Ishikawa (cell line): ENCODE measurements around the gene LRIT2.

ENCODE experiments used
- CEBPB ChIP-seq: IDR thresholded peaks from 2 replicates; pipeline ENCODE4 v1.6.1; 2012
- CREB1 ChIP-seq: IDR thresholded peaks from 2 replicates; pipeline ENCODE4 v1.6.1; 2012; ENCODE audit warnings: low read depth
- EGR1 ChIP-seq: IDR thresholded peaks from 2 replicates; pipeline ENCODE4 v1.6.1; 2012
- EP300 ChIP-seq: IDR thresholded peaks from 2 replicates; pipeline ENCODE4 v1.6.1; 2012; ENCODE audit warnings: borderline replicate concordance
- FOXM1 ChIP-seq: IDR thresholded peaks from 2 replicates; pipeline ENCODE4 v1.6.1; 2012; ENCODE audit warnings: low read depth, borderline replicate concordance
- MAX ChIP-seq: IDR thresholded peaks from 2 replicates; pipeline ENCODE4 v1.6.1; 2012
- NFIC ChIP-seq: IDR thresholded peaks from 2 replicates; pipeline ENCODE4 v1.6.1; 2012
- RAD21 ChIP-seq: IDR thresholded peaks from 2 replicates; pipeline ENCODE4 v1.6.1; 2012; ENCODE audit warnings: low read depth
- REST ChIP-seq: IDR thresholded peaks from 2 replicates; pipeline ENCODE4 v1.6.1; 2012; ENCODE audit warnings: low read depth, mild to moderate bottlenecking
- TAF1 ChIP-seq: IDR thresholded peaks from 2 replicates; pipeline ENCODE4 v1.6.1; 2012; ENCODE audit warnings: low read depth, mild to moderate bottlenecking
- TCF12 ChIP-seq: IDR thresholded peaks from 2 replicates; pipeline ENCODE4 v1.6.1; 2012; ENCODE audit warnings: low read depth
- TEAD4 ChIP-seq: IDR thresholded peaks from 2 replicates; pipeline ENCODE4 v1.6.1; 2012
- USF1 ChIP-seq: IDR thresholded peaks from 2 replicates; pipeline ENCODE4 v1.6.1; 2012
- YY1 ChIP-seq: IDR thresholded peaks from 2 replicates; pipeline ENCODE4 v1.6.1; 2012; ENCODE audit warnings: low read depth
- ZBTB7A ChIP-seq: IDR thresholded peaks from 2 replicates; pipeline ENCODE4 v1.6.1; 2012; ENCODE audit warnings: low read depth

LRIT2 gene

DNA sequence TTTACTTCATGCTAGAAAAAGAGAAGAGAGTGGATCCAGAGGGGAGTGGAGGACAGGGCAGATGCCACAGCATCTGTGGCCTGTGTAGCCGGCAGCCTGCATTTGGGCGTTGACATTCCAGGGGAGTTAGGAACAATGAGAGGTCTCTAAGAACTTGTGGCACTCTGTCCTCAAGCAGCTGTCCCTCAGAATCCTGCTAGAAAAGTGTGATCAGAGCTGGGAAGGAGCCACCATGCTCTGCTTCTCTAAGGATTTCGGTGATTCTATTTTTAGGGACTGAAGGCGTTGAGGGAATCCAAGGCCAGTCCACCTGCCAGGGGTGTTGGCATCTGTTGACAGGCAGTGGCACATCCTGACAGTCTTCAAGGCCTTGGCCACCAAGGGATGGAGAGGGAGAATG, 7.6 kb downstream of the LRIT2 start:
- TF ChIP-seq TEAD4 (no peak), NFIC (no peak), RAD21 (no peak), EGR1 (no peak), CREB1 (no peak), MAX (no peak), FOXM1 (no peak), USF1 (no peak), EP300 (no peak), CEBPB (no peak), TAF1 (no peak), TCF12 (no peak), REST (no peak), YY1 (no peak), ZBTB7A (no peak)

GRCh38 chr10:84216834-84217233, 8.5 kb downstream of the LRIT2 start:
- TF ChIP-seq TAF1 (no peak), YY1 (no peak), TEAD4 (no peak), CEBPB (no peak)

DNA sequence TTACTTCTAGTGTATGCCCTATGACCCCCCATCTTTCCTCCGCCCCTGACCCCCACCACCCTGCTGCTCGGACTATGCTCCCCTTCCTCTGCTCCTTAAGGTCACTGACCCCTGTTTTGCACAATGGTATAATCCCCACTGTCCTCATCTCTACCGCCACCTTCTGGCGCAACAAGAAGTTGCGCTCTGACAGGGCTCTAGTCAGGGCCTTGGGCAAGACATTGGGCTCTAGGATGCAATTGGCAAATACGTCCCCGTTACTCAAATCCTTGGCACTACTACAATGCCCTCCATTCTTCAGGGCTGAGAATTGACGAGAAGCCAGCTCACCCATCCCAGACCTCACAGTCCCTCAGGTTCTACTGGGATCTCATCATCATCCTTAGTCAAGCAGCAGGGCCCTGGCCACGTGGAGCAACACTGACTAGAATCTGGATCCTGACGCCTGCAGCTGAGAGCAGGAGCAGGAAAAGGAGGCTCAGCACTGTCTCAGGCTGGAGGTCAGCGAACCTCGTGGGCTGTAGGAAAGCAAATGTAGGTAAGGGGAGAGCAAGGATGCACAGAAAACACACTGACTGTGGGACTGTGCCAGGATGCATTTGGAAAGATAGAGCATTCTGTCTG, 10.6 kb downstream of the LRIT2 start:
- TF ChIP-seq RAD21 (peak; percentile 48), ZBTB7A (no peak), TEAD4 (no peak), EGR1 (no peak)

DNA sequence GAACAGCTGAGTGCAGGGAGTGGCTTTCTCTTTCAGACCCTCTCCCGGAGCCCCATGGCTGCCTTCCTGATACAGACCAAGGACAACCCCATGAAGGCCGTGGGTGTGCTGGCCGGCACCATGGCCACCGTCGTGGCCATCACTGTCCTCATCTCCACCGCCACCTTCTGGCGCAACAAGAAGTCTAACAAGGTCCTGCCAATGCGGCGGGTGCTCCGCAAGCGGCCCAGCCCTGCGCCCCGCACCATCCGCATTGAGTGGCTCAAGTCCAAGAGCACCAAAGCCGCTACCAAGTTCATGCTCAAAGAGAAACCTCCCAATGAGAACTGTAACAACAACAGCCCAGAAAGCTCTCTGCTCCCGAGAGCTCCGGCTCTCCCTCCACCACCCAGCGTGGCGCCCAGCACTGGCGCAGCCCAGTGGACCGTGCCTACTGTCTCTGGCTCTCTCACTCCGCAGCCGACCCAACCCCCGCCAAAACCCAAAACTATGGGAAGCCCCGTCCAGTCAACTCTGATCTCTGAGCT, 11.2 kb downstream of the LRIT2 start:
- TF ChIP-seq NFIC (no peak), TAF1 (no peak), EGR1 (no peak), EP300 (no peak), TEAD4 (no peak), REST (no peak), TCF12 (no peak), FOXM1 (no peak), USF1 (no peak)

DNA sequence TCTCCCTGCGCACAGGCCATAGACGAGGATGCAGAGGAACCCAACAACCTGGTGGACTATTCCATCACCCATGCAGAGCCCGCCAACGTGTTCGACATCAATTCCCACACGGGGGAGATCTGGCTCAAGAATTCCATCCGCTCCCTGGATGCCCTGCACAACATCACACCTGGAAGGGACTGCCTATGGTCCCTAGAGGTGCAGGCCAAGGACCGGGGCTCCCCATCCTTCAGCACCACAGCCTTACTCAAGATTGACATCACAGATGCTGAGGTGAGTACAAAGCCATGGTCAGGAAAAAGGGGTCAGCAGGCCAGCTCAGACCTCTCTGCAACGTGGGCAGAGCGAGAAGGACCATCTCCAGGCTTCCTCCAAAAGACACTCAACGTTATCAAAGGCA, 12.3 kb downstream of the LRIT2 start:
- TF ChIP-seq ZBTB7A = no peak
- no peak for TF ChIP-seq USF1
- TF ChIP-seq FOXM1 = no peak
- no peak for TF ChIP-seq YY1
- TF ChIP-seq CEBPB = no peak
- no peak for TF ChIP-seq EP300
- TF ChIP-seq MAX = no peak
- no peak for TF ChIP-seq CREB1
- no peak for TF ChIP-seq TAF1
- TF ChIP-seq NFIC = no peak
- TF ChIP-seq EGR1 = no peak
- no peak for TF ChIP-seq RAD21
- TF ChIP-seq TEAD4 = no peak
- no peak for TF ChIP-seq TCF12
- TF ChIP-seq REST = no peak
